ENCODE data around the gene B9D1.

B9D1 gene

GRCh38 chr17:19338031-19338990 lies 24.2 kb downstream of the B9D1 start:
- no peak for DNase-seq (ENCODE audit: low read depth in 2 of 2)

- no peak for DNase-seq (ENCODE audit: low read depth in 2 of 2)
Observed at GRCh38 chr17:19337712-19338023, 24.9 kb downstream of the B9D1 start.

- no peak for DNase-seq (ENCODE audit: low read depth in 2 of 2)
Observed at GRCh38 chr17:19336938-19337711, 25.4 kb downstream of the B9D1 start.

GRCh38 chr17:19335951-19336631 lies 26.4 kb downstream of the B9D1 start:
- DNase-seq (ENCODE audit: low read depth in 2 of 2) = no peak

GRCh38 chr17:19334331-19334730 lies 28.2 kb downstream of the B9D1 start:
- no peak for DNase-seq (ENCODE audit: low read depth in 2 of 2)

- DNase-seq (ENCODE audit: low read depth in 2 of 2) = no peak
Observed at GRCh38 chr17:19333736-19334290, 28.7 kb downstream of the B9D1 start.

- DNase-seq (ENCODE audit: low read depth in 2 of 2) = no peak
Observed at GRCh38 chr17:19333132-19333440, 29.4 kb downstream of the B9D1 start.

GRCh38 chr17:19332371-19333131 lies 30.0 kb downstream of the B9D1 start:
- no peak for DNase-seq (ENCODE audit: low read depth in 2 of 2)

GRCh38 chr17:19331543-19332245 lies 30.8 kb downstream of the B9D1 start:
- no peak for DNase-seq (ENCODE audit: low read depth in 2 of 2)

- DNase-seq (ENCODE audit: low read depth in 2 of 2) = peak; percentile 60 to 66
Observed at GRCh38 chr17:19331134-19331533, 31.4 kb downstream of the B9D1 start.

- no peak for DNase-seq (ENCODE audit: low read depth in 2 of 2)
Observed at GRCh38 chr17:19330271-19330670, 32.3 kb downstream of the B9D1 start.

- DNase-seq (ENCODE audit: low read depth in 2 of 2) = no peak
Observed at GRCh38 chr17:19329839-19330238, 32.7 kb downstream of the B9D1 start.

- DNase-seq (ENCODE audit: low read depth in 2 of 2) = no peak
Observed at GRCh38 chr17:19329136-19329535, 33.4 kb downstream of the B9D1 start.

- no peak for DNase-seq (ENCODE audit: low read depth in 2 of 2)
Observed at GRCh38 chr17:19328441-19329061, 34.0 kb downstream of the B9D1 start.

- DNase-seq (ENCODE audit: low read depth in 2 of 2) = peak; percentile 59 to 62
Observed at GRCh38 chr17:19327031-19327783, 35.3 kb downstream of the B9D1 start.

GRCh38 chr17:19325542-19325941 lies 37.0 kb downstream of the B9D1 start:
- no peak for DNase-seq (ENCODE audit: low read depth in 2 of 2)

- no peak for DNase-seq (ENCODE audit: low read depth in 2 of 2)
Observed at GRCh38 chr17:19322861-19323260, 39.7 kb downstream of the B9D1 start.

GRCh38 chr17:19322129-19322505 lies 40.4 kb downstream of the B9D1 start:
- no peak for DNase-seq (ENCODE audit: low read depth in 2 of 2)

- no peak for DNase-seq (ENCODE audit: low read depth in 2 of 2)
Observed at GRCh38 chr17:19321481-19322128, 40.9 kb downstream of the B9D1 start.

All from fibroblast of skin of left biceps (primary cell).